Stimulated activated CD4-positive, alpha-beta T cell treated with anti-CD3 and anti-CD28 coated beads, Interleukin-4, amount 100 ng/mL, for 4 hours (primary cell): ENCODE results near the gene RBM4.
"Not testable (repeated sequence)": the region's sequence is repeated elsewhere in the genome, so short reads cannot be mapped to it uniquely, and the experiment has no call there.

Experiments
- DNase-seq, 2 experiments: peaks; one replicate each; pipeline ENCODE4 v3.0.0-alpha.2; 2020

The RBM4 gene

DNA sequence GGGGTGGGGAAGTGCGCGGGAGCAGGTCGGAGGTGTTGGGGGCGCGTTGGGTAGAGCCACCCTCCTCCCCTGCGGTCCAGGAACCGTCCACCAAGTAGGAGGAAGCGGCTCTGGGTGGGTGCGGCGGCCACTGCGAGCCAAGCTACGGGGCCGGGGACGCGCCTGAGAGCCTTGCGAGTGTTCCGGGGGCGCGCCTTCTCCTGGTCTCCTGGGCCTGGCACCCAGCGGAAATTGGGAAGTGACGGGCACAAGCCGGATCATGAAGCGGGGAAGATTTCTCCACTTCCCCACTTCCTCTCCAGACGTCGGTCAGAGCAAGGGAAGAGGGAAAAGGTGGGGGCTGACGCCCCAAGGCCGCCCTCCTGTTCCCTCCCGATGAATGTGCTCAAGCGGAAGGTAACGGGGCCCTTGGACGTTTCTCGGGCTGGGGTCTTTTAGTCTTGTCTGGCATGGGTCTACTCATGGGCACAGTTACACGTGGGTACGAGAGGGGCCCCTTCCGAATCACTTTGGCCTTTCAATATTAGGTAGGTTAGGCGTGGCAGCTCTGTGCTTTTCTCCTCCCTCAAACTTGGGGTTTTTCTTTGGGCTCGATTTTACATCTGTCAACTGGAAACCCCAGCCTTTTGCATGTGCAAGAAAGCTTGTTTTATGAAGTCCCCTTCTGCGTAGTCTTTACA lies 21.2 kb upstream of the RBM4 start:
- no peak for DNase-seq

DNA sequence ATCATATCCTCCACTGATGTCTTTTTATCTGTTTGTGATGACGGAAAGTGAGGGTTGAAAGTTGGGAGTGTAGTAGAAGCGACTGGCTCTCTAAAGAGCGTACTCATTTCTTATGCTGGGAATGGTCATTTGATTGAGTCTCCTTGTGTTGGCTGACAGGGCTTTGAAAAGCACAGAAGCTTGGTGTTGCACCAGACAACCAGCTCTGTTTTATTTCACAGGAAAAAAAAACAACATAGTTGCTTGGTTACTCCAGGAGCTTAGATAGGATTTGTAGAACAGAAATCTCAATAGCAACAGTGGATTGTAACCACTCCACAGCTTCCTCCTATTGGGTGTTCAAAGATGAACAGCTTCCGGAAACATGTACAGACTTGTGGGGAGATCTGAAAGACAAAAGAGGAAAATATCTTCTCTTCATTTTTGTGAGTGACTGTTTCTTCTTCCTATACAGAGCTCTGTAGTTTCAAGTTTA lies 19.4 kb upstream of the RBM4 start:
- no peak for DNase-seq

- DNase-seq: no peak
Measured at GRCh38 chr11:66624450-66624849, 14.1 kb upstream of the RBM4 start.

- DNase-seq: no peak
Measured at GRCh38 chr11:66625041-66625751, 13.3 kb upstream of the RBM4 start.

DNA sequence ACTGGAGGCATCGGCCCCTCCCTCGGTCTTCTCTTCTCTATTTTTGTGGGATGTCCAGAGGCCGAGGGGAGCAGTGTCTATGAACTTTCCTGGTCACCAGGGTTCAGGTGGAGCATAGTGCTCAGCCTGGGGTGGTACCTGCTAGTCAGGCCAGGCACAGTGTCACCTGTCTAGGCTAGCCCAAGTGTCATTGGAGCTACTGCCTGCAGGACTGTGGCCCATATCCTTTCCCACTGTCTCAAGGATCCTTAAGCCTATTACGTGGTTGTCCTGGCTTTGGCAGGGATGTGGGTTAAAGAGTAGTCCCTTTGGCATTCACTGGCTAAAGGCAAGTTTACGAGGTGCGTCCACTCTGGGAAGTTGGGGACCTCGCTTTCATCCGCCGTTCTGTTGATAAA lies 12.8 kb upstream of the RBM4 start:
- DNase-seq: no peak

GRCh38 chr11:66626382-66626781 lies 12.1 kb upstream of the RBM4 start:
- no peak for DNase-seq

DNA sequence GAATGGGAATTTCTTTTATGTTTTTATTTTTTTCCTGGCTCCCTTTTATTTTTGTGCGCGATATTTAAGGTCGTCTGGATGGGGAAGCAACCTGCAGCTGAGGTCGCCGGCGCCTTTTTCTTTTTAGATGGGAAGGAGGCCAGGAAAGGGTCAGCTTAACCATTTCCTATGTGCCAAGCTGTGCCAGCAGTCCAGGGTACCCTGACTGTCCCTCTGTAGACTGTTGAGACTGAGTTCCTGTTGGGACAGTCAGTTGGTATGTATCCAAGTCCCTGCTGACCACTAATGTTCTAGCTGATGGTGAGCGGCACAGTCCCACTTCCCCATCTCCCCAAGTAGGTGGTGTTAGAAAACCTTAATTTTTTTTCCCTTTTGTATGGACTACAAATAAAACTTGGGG lies 11.6 kb upstream of the RBM4 start:
- no peak for DNase-seq

DNA sequence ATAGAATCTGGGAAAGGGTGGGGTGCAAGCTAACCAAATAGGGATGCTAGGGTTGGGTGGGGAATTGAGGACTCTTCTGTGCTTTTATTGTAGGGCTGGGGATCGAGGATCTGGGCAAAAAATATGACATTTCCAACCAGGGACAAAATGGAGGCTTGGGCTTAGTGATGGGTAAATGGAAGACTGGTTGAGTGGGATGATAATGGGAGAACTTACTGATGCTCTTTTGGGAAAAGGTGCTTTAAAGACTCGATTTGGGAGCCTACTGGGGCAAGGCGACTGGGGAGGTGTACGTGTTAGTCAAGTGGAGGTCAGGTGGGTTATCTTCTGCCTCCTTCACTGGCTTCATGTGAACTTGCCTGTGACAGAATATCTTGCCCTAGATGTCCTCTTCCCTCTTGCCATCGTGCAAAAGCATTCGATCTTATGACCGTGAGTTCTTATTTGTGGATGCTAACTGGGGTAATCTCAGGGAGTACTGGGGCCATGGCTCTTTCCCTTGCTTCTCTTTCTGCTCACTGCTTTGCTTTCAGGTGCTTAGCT lies 10.4 kb upstream of the RBM4 start:
- DNase-seq: no peak

DNA sequence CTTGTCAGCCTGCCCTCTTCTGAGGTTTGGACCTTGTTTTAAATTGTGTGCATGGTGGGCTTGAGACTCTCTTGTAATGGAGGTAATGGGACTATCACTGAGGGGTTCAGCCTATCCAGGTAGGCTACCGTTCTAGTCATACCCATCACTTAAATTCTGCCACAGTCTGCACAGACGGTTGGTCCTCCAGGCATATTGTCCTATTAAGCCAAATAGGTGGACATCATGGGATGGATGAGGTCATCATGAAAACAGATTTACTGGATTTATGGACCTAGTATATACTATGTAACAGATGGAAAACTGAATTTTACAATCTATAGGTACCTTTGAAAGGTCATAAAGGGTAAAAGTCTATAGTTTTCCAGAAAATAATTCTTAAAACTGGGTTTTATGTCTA lies 9.1 kb upstream of the RBM4 start:
- DNase-seq: no peak

DNA sequence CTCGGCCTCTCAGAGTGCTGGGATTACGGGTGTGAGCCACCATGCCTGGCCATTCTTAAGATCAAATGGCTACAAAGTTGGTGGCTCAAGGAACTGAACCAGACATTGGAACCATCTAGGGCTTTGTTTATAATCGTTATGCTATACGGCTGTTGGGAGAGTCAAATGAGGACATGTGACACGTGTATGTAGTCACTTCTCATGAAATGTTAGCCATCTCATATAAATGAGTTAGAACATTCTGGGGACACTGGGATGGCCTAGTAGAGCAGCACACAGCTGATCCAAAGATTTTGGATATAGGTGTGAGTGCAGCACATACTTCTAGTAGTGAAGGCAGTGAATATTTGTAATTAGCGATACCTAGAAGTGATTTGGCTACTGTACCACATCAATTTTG lies 6.6 kb upstream of the RBM4 start:
- no peak for DNase-seq

DNA sequence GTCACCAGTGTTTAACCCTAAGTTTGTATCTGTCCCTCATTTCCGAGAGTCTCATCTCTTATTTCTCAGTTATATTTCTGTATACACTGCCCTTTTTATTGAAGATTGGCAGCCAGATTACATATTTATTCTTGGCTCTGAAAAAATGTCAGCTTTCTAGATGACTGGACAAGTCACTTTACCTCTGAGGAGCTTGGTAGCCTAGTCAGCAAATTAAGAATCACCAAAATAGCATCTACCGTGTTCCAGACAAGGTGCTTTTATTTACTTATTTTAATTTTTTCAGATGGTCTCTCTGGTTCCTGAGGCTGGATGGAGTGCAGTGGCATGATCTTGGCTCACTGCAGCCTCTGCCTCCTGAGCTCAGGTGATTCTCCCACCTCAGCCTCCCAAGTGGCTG lies 5.6 kb upstream of the RBM4 start:
- DNase-seq: no peak

- no peak for DNase-seq
Measured at GRCh38 chr11:66636411-66636810, 2.1 kb upstream of the RBM4 start.

DNA sequence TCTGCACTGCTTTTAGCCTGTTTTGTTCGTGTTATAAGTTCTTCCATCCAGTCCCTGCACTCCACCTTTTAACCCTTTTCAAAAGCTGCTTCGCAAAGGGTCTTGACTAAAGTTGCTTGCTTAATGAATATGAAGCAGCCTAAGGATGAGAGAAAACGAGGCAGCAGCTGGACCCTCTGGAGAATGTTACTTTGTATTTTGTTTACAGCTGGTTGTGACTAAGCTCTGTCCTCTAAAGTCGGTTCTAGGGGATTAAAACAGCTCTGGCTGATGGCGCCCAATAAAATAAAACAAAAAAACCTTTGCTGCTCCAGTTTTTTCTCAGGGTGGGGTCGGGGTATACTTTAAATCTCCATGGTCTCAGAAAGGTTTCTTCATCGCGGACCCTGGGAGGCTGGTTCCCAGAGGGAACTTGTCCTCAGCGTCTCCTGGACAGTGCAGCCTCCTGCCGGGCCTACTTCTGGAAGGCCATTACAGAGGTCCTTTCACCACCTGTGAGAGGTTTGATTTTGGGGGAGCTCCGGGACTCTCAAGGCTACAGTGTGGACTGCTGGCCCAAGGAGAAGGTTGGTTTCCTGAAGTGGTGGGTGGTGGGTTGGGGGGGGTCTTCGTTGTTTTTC lies 836 bp upstream of the RBM4 start:
- DNase-seq: no peak

- DNase-seq: no peak
Measured at GRCh38 chr11:66639066-66639813, 737 bp downstream of the RBM4 start.

DNA sequence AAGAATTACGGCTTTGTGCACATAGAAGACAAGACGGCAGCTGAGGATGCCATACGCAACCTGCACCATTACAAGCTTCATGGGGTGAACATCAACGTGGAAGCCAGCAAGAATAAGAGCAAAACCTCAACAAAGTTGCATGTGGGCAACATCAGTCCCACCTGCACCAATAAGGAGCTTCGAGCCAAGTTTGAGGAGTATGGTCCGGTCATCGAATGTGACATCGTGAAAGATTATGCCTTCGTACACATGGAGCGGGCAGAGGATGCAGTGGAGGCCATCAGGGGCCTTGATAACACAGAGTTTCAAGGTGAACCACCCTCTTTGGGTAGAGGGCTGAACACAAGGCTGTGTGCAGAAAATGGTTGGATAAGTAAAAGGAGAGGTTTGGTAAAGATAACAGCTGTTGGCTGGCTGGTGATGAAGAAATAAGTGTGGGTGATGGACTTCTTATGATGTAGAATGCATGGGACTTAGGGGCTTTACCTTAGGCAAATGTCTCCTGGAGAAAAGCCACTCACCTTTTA lies 1.4 kb downstream of the RBM4 start:
- not testable (repeated sequence) for DNase-seq

DNA sequence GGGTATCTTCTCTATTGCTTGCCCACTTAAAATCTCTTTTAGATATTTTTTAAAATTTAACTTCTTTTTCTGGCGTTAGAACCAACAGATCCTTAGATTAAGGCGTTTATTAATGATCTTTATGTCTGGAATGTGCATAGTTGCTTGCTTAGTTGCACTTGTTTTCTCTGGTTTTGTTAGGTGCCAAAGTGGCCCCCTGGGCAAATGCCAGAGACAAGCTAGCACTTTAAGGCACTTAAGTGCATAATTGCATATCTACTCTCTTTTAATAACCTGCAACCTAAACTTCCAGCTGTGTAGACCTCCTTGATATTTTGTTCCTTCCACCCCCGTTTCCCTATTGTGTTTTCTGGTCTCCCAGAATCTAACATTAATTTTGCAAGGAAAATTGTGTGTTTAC lies 3.3 kb downstream of the RBM4 start:
- no peak for DNase-seq

- no peak for DNase-seq
Measured at GRCh38 chr11:66643745-66644437, 5.4 kb downstream of the RBM4 start.

DNA sequence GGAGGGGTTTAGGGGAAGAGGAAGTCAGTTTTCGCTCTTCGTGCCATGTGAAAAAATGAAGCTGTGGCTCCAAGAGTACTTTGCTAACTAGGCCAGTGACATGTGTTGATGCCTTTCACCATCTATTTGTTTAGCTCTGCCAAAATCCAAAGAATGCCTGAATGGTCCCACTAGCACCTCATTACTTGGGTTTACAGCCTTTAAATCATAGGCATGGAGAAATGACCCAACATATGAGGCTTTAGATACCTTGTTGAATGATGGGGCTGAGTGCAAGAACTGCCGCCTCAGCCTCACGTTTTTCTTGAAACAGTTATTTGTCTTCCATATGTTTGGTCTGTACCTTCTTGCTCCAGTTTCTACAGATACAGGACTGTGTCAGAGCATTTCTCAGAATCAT lies 8.3 kb downstream of the RBM4 start:
- DNase-seq: no peak

- DNase-seq: no peak
Measured at GRCh38 chr11:66649903-66650302, 11.4 kb downstream of the RBM4 start.

DNA sequence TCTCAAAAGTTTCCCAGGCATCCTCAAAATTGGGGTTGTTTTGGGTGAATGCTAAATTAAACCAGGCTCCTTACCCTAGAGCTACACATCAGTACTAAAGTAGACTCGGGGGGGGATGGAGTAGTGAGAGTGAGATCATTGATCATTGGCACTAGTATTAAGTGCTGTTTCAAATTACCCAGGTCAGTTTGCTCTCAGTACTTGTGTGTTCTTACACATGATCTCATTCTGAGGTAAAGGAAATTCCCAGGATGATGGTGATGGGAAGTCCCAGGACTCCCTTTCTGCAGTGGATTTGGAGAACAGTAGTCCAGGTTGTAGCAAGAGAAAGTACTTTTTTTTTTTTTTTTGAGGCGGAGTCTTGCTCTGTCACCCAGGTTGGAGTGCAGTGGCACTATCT lies 12.5 kb downstream of the RBM4 start:
- DNase-seq: no peak

DNA sequence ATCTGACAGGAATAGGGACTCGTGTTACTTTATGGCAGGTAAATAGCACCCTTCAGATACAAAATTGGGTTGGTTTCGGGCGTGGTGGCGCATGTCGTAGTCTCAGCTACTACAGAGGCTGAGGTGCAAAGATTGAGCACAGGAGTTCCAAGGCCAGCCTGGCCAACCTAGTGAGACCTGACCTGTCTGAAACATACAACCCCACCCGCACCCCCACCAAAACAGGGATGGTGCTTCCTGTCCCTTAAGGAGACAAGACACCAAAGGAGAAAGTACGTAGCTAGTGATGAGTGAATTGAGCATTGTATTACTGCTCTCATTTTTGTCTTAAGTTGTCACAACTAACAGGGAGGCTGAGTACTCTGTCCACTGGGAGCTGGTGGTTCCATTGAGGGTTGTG lies 14.1 kb downstream of the RBM4 start:
- DNase-seq: no peak

GRCh38 chr11:66653123-66653522 lies 14.6 kb downstream of the RBM4 start:
- DNase-seq: no peak
